Measurements from ENCODE around the gene SYT12. TPM values are rescaled to one million over a fixed set of nuclear protein-coding genes. Genes with fewer than 3 reads are reported as not detected.
A peak's percentile ranks its signal among the peaks of the same experiment; 100 is the strongest.
"Not testable (repeated sequence)": the region's sequence is repeated elsewhere in the genome, so short reads cannot be mapped to it uniquely, and the experiment has no call there.

SYT12 gene
- total RNA-seq = under 1 TPM; 0.43 to 0.47 TPM
- long read RNA-seq = 0 reads

DNA sequence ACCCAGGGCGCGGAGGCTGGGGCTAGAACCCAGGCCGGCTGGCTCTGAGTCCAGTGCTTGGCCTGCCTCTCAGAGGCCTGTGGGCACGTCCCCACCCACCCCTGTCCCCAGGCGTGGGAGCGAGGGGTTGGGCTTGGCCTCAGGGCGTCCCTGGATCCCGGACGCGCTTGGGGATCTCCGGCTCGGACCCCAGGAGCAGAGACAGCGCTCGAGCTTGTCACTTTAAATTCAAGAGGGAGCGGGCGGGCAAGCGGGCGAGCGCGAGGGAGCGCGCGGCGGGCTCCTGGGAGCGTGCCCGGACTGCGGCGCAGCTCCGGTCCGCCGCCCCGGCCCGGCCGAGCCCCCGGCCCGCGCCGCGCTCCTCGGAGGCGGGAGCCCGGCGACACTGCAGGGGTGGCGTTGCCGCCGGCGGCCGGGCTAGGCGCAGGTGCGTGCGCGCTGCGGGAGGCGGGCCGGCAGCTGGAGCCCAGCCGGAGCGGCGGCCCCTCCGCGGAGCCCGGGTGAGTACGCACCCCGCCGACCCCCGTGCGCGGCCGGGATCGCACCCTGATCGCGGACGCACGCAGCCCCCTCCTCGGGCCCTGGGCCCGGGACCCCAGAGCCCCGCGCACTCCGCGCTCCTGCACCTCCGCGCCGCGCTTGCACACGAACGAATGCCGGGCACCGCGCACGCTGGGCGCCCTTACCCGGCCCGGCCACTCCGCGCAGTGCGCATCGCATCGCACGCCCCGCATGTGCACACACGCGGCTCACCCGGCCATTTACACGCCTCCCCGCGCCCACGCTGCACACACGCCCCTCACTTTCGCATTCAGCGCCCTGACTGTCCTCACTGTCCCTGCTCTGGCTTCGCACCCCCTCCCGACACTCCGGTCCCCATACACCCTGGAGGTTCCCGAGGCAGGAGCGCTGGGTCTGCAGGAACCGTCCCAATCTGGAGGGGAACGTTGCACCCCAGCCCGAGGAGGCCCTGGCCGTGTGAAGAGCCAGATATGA is at the start of gene SYT12:
SYT12 (plus strand) TSS at position 174 of the 996 bp plus-strand sequence. CDS start 7,011 bp downstream, outside the sequence.
- intact Hi-C loops (cut with DNase I, micrococcal nuclease) = no loop called here
- peak; percentile 29 for ATAC-seq
- DNase-seq = no peak

DNA sequence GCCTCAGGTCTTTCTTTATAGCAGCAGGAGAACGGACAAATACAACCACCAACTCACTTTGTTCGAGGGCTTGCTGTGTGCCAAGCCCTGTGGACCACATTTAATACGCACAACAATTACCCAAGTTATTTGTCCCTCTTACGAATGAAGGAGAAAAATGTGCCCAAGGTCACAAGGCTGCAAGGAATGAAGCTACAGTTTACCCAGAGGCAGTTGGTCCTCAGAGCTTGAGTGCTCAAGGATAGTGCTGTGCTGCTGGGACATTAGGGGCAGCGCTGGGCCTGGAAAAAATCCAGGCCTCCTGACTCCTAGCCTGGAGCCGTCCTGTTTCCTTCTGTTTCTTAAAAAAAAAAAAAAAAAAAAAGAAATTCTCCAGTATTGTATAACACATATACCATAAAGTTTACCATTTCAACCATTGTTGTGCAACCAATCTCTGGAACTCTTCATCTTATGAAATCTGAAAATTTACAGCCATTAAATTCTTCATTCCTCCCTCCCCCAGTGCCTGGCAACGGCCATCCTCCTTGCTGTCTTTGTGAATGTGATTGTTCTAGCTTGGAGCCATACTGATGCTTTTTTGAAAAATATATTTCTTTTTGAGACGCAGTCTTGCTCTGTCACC is 48.9 kb upstream of the SYT12 start:
- intact Hi-C loops (cut with DNase I, micrococcal nuclease) = no loop called here
- no peak for ATAC-seq
- no peak for DNase-seq

DNA sequence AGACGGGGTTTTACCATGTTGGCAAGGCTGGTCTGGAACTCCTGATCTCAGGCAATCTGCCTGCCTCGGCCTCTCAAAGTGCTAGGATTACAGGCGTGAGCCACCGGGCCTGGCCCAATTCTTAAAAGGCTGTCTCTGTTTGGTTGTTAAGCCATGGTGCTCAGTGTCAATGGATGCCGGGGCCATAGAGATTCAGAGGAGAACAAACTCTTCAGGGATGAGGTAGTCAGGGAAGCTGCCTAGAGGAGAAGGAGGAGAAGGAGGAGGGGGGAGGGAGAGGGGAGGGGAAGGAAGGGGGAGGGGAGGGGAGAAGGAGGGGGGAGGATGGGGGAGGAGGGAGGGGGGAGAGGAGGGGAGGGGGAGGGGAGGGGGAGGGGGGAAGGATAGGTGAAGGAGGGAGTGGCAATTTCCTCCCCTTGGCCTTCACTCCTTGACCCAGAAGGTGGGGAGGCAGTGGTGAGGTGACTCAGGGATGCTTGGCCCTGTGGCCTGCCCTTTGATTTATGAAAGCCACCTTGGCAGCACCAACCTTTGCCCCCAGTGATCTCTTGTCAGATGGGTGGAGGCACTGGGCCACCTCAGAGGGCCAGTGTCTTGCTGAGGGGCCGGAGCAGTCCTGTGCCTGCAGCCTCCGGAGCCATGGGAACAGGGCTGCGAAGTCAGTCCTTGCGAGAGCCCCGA is 48.1 kb upstream of the SYT12 start, which contains the start of gene C11orf86:
C11orf86 (plus strand) TSS at position 581 of the 681 bp plus-strand sequence; CDS start at position 640, 59 bp downstream.
- DNase-seq (peak in 1 of 2 donors; percentile 29), ATAC-seq (peak; percentile 87)
- intact Hi-C loops (cut with DNase I, micrococcal nuclease) = no loop called here

GRCh38 chr11:66975405-66976027 is 47.4 kb upstream of the SYT12 start:
- ATAC-seq (peak; percentile 5), DNase-seq (no peak)
- intact Hi-C loops (cut with DNase I, micrococcal nuclease) = no loop called here

- ATAC-seq (peak; percentile 22), DNase-seq (no peak)
- intact Hi-C loops (cut with DNase I, micrococcal nuclease) = no loop called here
Measured at GRCh38 chr11:66976028-66976467, 46.9 kb upstream of the SYT12 start.

GRCh38 chr11:66976925-66977324 is 46.0 kb upstream of the SYT12 start:
- intact Hi-C loops (cut with DNase I, micrococcal nuclease) = no loop called here
- DNase-seq (no peak), ATAC-seq (no peak)

GRCh38 chr11:66978229-66978628 is 44.7 kb upstream of the SYT12 start:
- ATAC-seq (no peak), DNase-seq (no peak)
- intact Hi-C loops (cut with DNase I, micrococcal nuclease) = no loop called here

GRCh38 chr11:66978717-66979116 is 44.2 kb upstream of the SYT12 start:
- intact Hi-C loops (cut with DNase I, micrococcal nuclease) = no loop called here
- no peak for ATAC-seq

GRCh38 chr11:66979336-66979980 is 43.5 kb upstream of the SYT12 start:
- intact Hi-C loops (cut with DNase I, micrococcal nuclease) = no loop called here

More at GRCh38 chr11:66978717-66979116, 44.2 kb upstream of the SYT12 start:
- DNase-seq = no peak

DNA sequence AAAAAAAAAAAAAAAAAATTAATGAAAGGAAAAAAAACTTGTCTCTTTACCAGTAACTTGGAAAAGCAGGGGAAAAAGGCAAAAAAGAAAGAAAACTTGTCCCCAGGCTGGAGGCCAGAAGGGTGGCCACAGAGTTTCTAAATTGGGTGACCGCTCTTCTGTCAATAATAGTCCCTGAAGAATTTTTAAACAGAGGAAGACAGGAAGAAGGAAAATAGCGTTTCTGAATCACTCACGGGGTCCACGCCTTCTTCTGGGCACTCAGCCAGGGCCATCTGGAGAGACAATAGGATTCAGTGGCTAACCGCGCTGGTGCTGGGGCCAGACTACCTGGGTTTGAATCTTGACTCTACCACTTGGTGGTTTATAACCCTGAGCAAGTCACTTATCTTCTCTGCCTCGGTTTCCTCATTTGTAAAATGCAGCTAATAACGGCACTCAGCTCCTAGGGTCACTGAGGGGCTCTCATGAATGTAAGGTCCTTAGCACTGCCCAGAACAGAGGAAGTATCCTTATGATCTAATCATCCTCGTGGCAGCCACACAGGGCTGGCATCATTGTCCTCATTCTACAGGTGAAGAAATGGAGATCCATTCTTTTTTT is 40.9 kb upstream of the SYT12 start:
- DNase-seq = peak; percentile 87 to 96
- intact Hi-C loops (cut with DNase I, micrococcal nuclease) = no loop called here
- peak; percentile 78 for ATAC-seq

More at GRCh38 chr11:66979336-66979980, 43.5 kb upstream of the SYT12 start:
- ATAC-seq = no peak
- DNase-seq = no peak

DNA sequence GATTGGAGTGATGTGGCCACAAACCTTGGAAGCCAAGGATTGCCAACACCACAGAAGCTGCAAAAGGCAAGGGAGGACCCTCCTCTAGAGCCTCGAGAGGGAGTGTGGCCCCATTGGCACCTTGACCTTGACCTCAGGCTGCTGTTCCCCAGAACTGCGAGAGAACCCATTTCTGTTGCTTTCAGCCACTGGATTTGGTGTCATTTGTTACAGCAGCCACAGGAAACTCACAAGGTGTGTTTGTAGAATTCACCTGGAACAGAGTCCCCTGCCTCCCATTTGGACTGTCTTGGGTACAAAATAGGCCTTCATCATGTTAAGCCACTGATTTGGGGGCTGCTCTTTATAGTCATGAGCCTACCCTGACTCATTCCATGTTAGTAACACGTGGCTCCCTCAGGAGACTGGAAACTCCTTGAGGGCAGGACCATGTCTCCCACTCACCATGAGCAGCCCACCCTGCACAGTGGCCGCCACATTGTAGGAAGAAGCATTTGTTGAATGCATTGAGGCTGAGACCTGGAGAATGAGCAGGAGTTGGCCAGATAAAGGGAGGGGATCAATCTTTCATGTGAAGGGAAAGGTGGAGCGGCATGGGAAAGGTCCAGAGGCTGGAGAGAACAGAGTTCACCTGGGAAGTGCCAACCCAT is 39.5 kb upstream of the SYT12 start:
- DNase-seq (no peak), ATAC-seq (no peak)
- intact Hi-C loops (cut with DNase I, micrococcal nuclease) = no loop called here

DNA sequence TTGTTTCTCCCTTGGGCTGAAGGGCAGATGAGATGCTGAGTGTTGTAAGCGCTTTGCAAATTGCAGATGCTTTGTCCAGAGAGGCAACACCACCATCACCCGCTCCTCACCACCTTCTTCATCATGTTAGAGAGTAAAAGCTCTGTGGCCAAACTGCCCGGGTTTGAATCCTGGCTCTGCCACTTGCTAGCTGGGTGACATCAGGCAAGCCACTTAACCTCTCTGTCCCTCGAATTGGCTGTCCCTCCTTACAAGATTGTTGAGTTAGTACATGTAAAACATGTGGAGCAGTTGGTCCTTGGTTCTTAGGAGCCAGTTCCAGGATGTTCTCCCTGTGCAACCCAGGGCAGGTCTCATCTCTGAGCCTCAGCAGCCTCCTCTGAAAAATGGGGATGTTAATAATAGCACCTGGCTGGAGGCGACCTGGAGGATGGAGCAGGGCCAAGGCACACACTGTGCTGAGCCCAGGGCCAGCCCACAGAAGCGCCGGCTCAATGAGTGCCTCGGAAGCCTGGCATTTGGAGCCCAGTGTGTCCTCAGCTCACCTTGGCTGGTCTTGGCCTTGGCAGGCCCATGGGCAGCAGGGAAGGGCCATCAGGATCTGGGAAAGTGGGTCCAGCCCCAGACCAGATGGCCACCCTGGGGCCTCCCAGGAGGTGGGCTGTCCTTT is 37.3 kb upstream of the SYT12 start:
- intact Hi-C loops (cut with DNase I, micrococcal nuclease) = no loop called here
- DNase-seq (no peak), ATAC-seq (no peak)

DNA sequence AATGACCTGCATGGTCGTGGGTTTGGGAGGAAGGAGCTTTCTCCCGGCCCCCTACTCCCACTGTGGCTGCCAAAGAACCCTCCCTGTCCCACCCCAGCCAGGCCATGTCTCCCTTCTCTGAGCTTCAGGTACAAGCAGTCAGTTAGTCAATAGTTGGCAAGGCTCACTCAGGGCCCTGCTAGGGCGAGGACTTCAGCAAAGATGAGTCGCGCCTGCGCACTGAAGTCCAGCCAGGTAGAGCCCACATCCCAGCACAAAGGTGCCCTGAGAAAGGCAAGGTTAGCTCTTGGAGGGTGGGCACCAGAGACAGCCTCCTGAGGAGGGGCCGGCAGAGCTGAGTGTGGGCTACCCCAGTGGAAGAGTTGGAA is 36.8 kb upstream of the SYT12 start:
- DNase-seq = no peak
- intact Hi-C loops (cut with DNase I, micrococcal nuclease) = no loop called here
- no peak for ATAC-seq

DNA sequence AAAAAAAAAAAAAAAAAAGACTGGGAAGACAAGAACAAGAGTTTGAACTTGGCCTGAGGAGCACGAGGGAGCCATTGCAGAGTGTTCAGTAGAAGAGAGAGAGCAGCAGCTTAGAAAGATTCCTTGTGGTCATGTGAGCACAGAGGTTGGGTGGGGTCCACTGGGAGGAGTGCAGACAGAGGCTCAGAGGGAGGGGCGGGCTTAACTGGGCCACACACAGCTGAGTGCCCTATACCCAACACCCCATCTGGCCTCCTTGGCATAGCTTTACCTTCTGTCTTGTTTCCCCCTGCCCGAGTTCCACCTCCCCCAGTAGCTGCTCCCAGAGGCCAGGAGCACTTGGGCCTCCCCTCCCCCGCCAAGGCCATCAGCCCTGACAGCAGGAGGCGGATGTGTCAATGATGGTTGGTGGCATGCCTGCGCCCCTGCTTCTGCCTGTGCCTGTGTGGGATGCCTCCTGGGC is 35.7 kb upstream of the SYT12 start:
- peak; percentile 35 for ATAC-seq

DNA sequence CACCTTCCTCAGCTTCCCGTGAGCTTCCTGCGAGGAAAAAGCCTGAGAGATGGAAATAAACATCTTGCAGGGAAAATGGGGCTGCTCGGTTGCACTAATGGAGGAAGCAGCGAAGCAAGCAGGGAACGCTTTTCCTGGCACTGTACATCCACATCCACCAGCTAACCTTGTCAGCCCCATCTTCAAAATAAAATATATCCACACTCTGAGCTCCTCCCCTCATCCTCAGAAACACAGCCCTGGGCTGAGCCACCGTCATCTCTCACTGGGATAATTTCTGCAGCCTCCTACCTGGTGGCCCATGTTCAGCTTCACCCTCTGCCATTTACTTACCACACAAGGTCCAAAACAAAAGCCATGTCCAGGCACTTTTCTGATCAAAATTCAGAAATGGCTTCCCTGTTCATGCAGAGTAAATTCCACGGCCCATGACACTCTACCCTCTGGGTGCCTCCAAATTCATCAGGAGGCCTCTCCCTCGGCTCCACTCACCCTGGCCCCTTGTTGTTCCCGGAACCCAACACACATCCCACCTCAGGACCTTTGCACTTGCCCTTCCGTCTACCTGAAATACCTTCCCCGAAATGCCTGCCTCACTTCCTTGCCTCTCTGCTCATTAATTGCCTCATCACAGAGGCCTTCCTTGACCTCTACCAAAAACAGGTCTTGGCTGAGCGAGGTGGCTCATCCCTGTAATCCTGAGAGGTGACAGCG is 34.9 kb upstream of the SYT12 start:
- intact Hi-C loops (cut with DNase I, micrococcal nuclease) = no loop called here
- no peak for DNase-seq
- ATAC-seq = no peak

More for the DNA sequence above, 35.7 kb upstream of the SYT12 start:
- DNase-seq = no peak
- intact Hi-C loops (cut with DNase I, micrococcal nuclease) = no loop called here

DNA sequence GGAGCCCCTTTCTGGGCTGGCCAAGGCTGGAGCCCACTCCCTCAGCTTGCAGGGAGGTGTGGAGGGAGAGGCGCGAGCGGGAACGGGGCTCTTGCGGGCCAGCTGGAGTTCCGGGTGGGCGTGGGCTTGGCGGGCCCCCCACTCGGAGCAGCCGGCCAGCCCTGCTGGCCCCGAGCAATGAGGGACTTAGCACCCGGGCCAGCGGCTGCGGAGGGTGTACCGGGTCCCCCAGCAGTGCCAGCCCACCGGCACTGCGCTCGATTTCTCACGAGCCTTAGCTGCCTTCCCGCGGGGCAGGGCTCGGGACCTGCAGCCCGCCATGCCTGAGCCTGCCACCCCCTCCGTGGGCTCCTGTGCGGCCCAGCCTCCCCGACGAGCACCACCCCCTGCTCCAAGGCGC is 34.2 kb upstream of the SYT12 start:
- DNase-seq; intact Hi-C loops (cut with DNase I, micrococcal nuclease); ATAC-seq: not testable (repeated sequence)

Data from left colon (tissue), 2 donors.